Islet of Langerhans (tissue), 1 donor: Measurements from ENCODE around the gene OR52B4.
"Not testable (repeated sequence)": the region's sequence is repeated elsewhere in the genome, so short reads cannot be mapped to it uniquely, and the experiment has no call there.

Source experiments
- FAIRE-seq: peaks from one replicate; lab custom pipeline; 2011; peaks lifted over from hg19 to GRCh38; lab: Jason Lieb, UNC

The OR52B4 gene

DNA sequence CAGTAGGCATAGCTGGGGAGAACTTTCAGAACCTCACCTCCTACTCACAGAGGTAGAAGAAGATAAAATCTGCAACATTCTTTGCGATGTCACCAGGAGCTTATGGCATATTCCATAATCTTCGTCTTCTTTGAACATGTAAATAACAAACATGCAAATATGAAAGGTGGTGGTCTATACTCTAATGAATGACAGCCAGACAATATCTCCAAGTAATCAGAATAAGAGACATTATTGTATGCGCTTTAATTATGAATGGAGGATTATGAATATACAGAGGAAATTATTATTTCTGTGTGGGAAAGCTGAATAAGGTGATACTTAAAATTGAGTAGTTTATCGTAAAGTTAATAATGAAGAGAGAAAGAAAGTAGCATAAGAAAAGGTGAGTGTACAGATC lies at the start of gene OR52B4:
Gene OR52B4 (minus strand): TSS at position 101 of the 400 bp plus-strand sequence. CDS start 91 bp downstream, at position 10.
- no peak for FAIRE-seq

DNA sequence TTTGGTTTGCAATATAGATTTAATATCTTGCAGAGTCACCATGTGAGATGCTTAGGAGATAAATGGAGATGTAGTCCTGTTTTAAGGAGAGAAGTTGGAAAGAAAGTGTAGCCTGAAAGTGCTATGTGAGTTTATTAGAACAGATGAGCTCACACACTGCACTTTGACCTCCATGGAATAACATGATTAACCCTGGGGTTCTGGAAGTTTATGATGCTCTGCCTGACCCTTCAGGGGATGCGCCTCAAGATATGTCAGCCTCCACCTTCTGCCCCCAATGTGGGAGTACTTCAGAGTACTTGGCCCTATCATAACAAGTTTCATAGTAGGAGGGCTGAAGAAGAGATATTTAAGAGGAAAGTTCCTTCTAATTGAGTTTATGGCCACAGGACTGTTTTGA lies 48.6 kb upstream of the OR52B4 start:
- FAIRE-seq: no peak

DNA sequence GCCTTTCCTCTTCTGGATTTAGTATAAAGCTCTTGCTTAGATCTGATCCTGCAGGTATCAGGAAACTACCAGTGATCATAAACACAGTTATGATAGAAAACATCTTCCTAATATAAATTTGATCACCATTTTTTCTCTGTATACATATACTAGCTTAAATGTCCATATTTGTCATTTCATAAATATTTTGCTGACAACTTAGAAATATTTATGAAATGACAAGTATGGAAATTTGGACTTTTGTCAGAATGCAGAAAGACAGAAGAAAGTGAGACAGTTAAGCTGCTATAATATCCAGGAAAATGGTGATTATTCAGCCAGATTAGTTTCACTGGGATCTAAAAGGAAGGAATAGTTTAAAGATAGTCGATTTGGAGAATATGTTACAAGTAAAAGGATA lies 48.1 kb upstream of the OR52B4 start:
- FAIRE-seq: no peak

DNA sequence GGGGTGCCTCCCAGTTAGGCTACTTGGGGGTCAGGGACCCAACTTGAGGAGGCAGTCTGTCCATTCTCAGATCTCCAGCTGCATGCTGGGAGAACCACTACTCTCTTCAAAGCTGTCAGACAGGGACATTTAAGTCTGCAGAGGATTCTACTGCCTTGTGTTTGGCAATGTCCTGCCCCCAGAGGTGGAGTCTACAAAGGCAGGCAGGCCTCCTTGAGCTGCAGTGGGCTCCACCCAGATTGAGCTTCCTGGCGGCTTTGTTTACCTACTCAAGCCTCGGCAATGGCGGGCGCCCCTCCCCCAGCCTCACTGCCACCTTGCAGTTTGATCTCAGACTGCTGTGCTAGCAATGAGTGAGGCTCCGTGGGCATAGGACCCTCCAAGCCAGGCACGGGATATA lies 38.0 kb upstream of the OR52B4 start:
- not testable (repeated sequence) for FAIRE-seq

DNA sequence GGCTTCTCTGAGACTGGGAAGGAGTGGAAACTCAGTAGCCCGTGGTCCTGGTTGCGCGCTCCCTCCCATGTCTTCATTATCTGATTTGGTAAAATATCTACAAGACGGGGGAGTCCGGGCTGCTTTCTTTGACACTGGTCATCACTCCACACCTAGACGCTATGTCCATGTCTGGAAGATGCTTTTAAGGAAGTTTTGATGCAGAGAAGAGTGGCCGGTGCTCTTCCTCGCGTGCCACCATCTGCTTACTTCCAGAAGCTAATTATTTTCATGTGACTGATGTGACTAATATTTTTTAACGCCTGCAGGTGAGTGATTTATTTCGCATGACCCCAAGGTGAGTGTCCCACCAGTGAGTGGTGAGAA lies 25.7 kb upstream of the OR52B4 start:
- FAIRE-seq: no peak

DNA sequence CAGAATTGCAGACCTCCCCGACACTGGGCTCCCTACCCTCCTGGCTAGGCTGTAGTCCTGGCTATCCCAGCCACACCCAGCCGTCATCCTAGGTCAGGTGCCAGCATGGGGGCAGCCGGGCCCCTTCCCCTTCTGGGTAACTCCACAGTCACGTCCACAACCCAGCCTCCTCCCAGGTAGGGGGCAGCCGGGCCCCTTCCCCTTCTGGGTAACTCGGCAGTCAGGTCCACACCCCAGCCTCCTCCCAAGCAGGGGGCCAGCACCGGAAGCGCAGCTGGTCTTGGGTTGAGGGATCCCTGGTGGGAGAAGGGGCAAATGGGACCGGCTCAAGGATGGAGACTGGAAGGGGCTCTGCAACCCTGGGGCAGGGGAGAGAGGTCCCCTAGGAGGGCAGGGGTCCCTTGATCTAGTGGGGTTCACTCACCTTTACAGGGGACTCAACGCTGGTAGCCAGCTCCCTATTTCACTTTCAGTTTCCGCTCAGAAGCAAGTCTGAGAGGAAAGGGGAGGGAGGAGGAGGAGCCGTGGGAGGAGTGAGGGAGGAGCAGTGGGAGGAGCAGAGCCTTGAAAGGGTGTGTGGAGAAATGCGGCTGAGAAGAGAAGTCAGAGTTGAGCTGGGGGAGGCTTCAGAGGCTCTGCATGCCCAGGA lies 25.1 kb upstream of the OR52B4 start, which contains the start of gene TRIM21:
Gene TRIM21 (minus strand): TSS at position 494 of the 649 bp plus-strand sequence. CDS start 3,293 bp downstream, outside the sequence.
- FAIRE-seq: peak; percentile 33

DNA sequence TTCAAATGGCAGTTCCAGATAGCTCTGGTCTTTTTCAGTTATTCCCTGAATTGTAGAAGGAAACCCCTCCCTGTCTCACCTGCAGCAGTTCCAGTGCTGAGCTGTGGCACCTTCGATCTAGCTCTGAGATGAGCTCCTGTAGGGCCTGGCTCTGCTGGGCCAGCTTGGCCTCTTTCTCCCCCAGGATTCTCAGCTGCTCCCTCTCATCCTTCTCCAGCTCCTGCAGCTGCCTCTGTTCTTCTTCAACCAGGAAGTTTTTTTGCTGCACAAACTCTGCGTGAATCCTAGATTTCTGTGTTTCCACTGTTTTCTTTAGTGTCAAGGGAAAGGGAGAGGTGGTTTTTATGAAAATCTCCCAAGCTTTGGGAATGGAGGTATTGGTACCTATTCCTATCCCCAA lies 20.0 kb upstream of the OR52B4 start:
- no peak for FAIRE-seq

DNA sequence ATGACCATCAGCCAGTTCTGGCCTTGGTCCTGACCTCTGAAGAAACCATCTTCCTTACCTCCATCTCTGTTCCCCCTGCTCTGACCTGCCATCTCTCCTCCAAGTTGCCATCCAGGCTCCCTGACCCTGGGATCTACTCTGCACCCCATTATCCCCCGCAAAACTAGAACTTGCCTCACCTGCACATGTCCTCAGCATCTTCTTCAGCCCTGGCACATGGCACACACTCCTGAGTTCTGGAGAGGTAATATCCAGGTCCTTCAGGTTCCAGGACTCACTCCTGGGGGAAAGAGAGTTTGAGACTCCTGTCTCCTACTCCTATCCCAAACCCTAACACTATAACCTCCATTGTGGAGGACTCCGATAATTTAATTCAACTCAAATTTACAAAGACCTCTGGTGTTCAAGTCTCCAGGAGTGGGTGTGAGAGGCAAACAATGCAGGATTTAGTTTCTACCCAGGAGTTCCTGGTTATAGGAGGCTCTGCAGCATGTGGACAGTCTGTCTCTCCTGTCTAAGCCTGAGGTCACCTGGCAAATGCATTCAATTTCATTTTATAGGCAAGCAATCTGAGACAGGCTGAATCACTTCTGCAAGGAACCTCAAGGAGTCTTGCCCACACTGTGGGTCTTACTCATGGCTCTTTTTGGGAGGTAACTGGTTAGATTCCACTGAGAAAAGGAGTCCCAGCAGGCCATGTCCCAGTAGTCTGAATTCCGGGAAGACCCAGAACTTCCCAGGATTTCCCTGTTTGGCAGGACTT lies 18.0 kb upstream of the OR52B4 start:
- no peak for FAIRE-seq

DNA sequence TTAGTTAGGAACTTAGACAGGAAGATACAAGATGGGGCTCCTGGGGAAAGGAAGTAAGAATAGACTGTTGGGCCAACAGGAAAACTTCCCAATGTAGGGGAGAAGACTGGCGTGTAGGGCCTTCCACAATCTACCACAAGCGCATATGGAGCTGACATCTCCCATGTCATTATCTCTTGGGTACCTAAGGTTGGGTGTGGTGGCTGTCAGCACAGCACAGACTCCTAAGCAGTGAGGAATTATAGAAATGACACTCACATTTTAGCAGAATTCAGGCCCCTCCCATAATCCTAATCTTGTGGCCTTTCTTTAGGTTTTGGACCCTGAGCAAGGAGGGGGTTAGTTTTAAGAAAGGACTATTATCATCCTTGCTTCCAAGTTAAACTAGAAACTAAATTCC lies 13.7 kb upstream of the OR52B4 start:
- FAIRE-seq: no peak

DNA sequence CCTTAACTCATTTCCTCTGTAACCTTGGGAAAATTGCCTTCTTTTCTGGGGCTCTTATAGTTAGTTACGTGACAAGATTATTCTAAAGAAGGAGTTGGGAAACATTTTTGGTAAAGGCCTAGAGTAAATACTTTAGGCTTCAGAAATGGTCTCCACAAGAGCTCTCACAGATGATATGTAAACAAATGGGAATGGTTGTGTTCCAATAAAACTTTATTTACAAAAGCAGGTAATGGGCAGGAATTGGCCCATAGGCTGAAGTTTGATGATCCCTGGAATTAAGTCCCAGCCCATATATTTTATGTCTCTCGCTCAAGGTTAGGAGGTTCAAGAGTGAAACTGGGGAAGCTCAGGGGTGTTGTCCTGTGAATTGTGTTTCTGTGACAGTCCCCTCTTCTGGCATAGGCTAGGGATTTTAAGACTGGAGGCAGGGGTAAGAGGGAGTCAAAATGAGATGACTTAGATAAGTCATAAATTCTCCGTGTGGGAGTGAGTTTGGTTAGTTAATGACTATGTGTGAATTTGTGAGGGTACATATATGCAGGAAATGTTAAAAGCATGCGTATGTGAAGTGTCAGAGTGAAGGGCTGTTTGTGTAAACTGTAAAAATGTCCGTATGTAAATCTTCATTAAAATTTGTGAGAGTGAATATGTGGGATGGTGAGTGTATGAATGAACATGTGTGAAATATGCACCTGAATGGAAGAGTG lies 7.4 kb upstream of the OR52B4 start:
- no peak for FAIRE-seq

DNA sequence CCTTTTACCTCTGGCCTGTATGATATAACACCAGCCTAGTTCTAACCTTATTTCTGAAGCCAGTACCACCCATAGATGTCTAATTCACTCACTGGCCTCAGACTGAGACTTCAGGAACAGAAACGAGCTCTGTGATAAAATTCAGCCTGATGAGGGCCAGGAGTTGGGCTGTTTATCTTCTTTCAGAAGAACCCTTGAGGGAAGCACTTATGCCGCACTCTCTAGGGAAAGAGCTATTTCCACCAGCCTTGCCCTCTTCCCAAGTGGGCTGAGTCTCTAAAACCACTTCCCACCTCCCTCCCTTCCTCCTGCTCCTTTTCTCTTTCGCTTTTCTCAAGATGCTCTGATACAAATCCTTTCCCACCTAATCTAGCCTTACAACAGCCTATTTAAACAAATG lies 2.0 kb upstream of the OR52B4 start:
- no peak for FAIRE-seq

DNA sequence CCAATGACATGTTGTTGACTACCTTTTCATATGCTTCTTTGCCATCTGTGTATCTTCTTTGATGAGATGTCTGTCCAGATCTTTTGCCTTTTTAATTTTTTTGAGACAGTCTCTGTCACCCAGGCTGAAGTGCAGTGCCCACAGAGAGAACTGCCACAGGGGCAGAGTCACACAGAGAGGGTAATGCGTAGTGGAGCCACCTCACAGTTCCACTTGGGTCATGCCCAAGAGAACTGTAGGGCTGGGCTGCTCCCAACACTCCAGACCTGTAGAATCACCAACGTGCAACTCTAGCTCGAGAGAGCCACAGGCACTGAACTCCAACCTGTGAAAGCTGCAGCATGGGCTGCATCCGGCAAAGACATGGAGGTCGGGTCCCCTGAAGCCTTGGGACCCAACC lies 20.0 kb downstream of the OR52B4 start:
- not testable (repeated sequence) for FAIRE-seq

DNA sequence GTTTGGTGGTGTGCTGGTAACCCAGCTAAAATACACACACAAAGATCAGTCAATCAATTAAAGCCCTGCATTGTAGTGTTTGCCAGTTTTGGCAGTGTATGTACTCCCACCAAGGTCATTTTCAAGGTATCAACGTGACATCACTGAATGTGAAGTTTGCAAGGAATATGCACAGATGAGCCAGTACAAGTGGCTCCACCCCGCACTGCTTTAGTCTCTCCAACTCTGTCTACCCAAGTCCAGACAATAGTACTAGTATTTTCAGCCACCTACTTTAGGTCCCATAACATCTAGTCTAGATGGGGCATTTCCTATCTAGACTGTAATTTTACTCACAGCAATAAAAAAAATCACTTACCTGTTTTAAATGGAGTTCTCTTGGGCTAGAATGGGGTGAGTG lies 22.8 kb downstream of the OR52B4 start:
- not testable (repeated sequence) for FAIRE-seq

DNA sequence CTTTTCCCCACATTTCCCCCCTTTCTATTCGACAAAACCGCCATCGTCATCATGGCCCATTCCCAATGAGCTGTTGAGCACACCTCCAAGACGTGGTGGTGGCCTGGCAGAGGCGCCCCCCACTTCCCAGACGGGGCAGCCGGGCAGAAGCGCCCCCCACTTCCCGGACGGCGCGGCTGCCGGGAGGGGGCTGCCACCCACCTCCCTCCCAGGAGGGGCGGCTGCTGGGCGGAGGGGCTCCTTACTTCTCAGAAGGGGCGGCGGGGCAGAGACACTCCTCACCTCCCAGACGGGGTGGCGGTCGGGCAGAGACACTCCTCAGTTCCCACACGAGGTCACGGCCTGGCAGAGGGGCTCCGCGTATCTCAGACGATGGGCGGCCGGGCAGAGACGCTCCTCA lies 33.8 kb downstream of the OR52B4 start:
- not testable (repeated sequence) for FAIRE-seq
